GM23338 (cell line): Measurements from ENCODE around the gene SEPTIN3. TPM values are rescaled to one million over a fixed set of nuclear protein-coding genes. Genes with fewer than 3 reads are reported as not detected.

ENCODE experiments used
- ATAC-seq: fragments of 200-7000 bp; cut with Tn5 transposase; 3 replicates; pipeline ENCODE4 v1.9.1; 2020
- DNase-seq: peaks from one replicate; pipeline ENCODE4 v3.0.0-alpha.2; 2015; ENCODE audit warnings: low spot score
- H2AFZ ChIP-seq: fragments of 200-600 bp; sonication (generic); 2 replicates; pipeline ENCODE4 v1.8.0; 2016; ENCODE audit warnings: antibody characterized with exemption, mild to moderate bottlenecking, moderate library complexity
- H3F3A ChIP-seq: fragments of 200-600 bp; sonication (generic); replicated peaks from 2 replicates; pipeline ENCODE4 v1.8.0; 2017; ENCODE audit warnings: antibody characterized with exemption, mixed run types, low read depth
- H3K27ac ChIP-seq: fragments of 200-600 bp; sonication (generic); 2 replicates; pipeline ENCODE4 v1.6.1; 2016; ENCODE audit warnings: low read depth
- H3K27me3 ChIP-seq: fragments of 200-600 bp; sonication (generic); 2 replicates; pipeline ENCODE4 v1.8.0; 2016; ENCODE audit warnings: mild to moderate bottlenecking, mixed run types, moderate library complexity; ENCODE audit not compliant: insufficient read depth
- H3K36me3 ChIP-seq: fragments of 200-600 bp; sonication (generic); 2 replicates; pipeline ENCODE4 v1.8.0; 2016; ENCODE audit warnings: mild to moderate bottlenecking; ENCODE audit not compliant: insufficient read depth
- H3K4me1 ChIP-seq: fragments of 200-600 bp; sonication (generic); 2 replicates; pipeline ENCODE4 v1.8.0; 2016; ENCODE audit warnings: mild to moderate bottlenecking, moderate library complexity; ENCODE audit not compliant: insufficient read depth
- H3K4me2 ChIP-seq: fragments of 200-600 bp; sonication (generic); 2 replicates; pipeline ENCODE4 v1.7.1; 2017; ENCODE audit warnings: mixed run types
- H3K4me3 ChIP-seq: fragments of 200-600 bp; sonication (generic); 2 replicates; pipeline ENCODE4 v1.6.1; 2016; ENCODE audit warnings: mixed run types
- H3K79me2 ChIP-seq: fragments of 200-600 bp; sonication (generic); replicated peaks from 2 replicates; pipeline ENCODE4 v1.8.0; 2017; ENCODE audit warnings: mild to moderate bottlenecking; ENCODE audit not compliant: insufficient read depth
- H3K9me2 ChIP-seq: fragments of 200-600 bp; sonication (generic); 2 replicates; pipeline ENCODE4 v1.8.0; 2017; ENCODE audit not compliant: insufficient read depth
- H4K20me1 ChIP-seq: fragments of 200-600 bp; sonication (generic); replicated peaks from 2 replicates; pipeline ENCODE4 v1.8.0; 2017; ENCODE audit warnings: mild to moderate bottlenecking; ENCODE audit not compliant: insufficient read depth
- H3K27ac Mint-ChIP-seq: 2 replicates; pipeline ENCODE4 v1.8.0; 2020; ENCODE audit warnings: inconsistent platforms, mild to moderate bottlenecking, moderate library complexity, mixed read lengths
- H3K27me3 Mint-ChIP-seq: 3 replicates; pipeline ENCODE4 v1.8.0; 2022; ENCODE audit warnings: low read depth, mild to moderate bottlenecking, moderate library complexity, mixed read lengths, inconsistent platforms; ENCODE audit not compliant: insufficient read depth, poor library complexity
- H3K36me3 Mint-ChIP-seq: 3 replicates; pipeline ENCODE4 v1.8.0; 2021; ENCODE audit warnings: low read depth, mild to moderate bottlenecking, inconsistent platforms, moderate library complexity, mixed read lengths
- H3K4me1 Mint-ChIP-seq: 3 replicates; pipeline ENCODE4 v1.8.0; 2020; ENCODE audit warnings: mild to moderate bottlenecking, inconsistent platforms, mixed read lengths
- H3K4me3 Mint-ChIP-seq: 3 replicates; pipeline ENCODE4 v1.8.0; 2021; ENCODE audit warnings: moderate library complexity, mild to moderate bottlenecking, inconsistent platforms, mixed read lengths
- H3K9me3 Mint-ChIP-seq: 3 replicates; pipeline ENCODE4 v1.8.0; 2020; ENCODE audit warnings: moderate library complexity, mild to moderate bottlenecking, inconsistent platforms, mixed read lengths
- CREB1 ChIP-seq: fragments of 250-450 bp; sonication (Bioruptor Pico); IDR thresholded peaks from 2 replicates; pipeline ENCODE4 v1.5.0; 2020; ENCODE audit warnings: low read depth, mild to moderate bottlenecking, moderate library complexity
- JUNB ChIP-seq: IDR thresholded peaks from one replicate; pipeline ENCODE4 v1.6.1; 2016; ENCODE audit warnings: antibody characterized with exemption; ENCODE audit not compliant: unreplicated experiment
- ZNF331 ChIP-seq: fragments of 250-450 bp; sonication (Bioruptor Pico); IDR thresholded peaks from 2 replicates; pipeline ENCODE4 v1.5.0; 2020; ENCODE audit warnings: low read depth, mild to moderate bottlenecking, moderate library complexity
- polyA plus RNA-seq: library from polyadenylated mRNA; unstranded; fragments of >200 nt; fragmentation: Nextera tagmentation; extraction: Ambion mirVana; gene quantifications from 2 replicates; pipeline ENCODE4 v1.2.1, GENCODE V29; 2016
- total RNA-seq: library from RNA; depleted of rRNA; stranded (reverse); fragments of >200 nt; shearing (Covaris generic); gene quantifications from 2 replicates; pipeline ENCODE4 v1.2.3, GENCODE V29; 2014
- TF ChIP-seq, protein P1 (sequence below): IDR thresholded peaks from one replicate; pipeline ENCODE4 v1.6.1; 2018; ENCODE audit warnings: antibody characterized with exemption; ENCODE audit not compliant: unreplicated experiment
- TF ChIP-seq, protein P2 (sequence below), 2 experiments: fragments of 200-600 bp in 1 of 2; sonication (generic) in 1 of 2; conservative IDR thresholded peaks; 2 replicates each; pipeline versions ENCODE4 v1.5.1 to v1.6.1; 2016 to 2017; ENCODE audit warnings: antibody characterized with exemption in 2 of 2, low read depth in 2 of 2, mild to moderate bottlenecking in 2 of 2, moderate library complexity in 1 of 2
- TF ChIP-seq, protein P3 (sequence below): IDR thresholded peaks from 2 replicates; pipeline ENCODE4 v1.6.1; 2016; ENCODE audit warnings: antibody characterized with exemption

Gene SEPTIN3
- total and polyA plus RNA-seq, 2 experiments from 2014 or later, result 16.4 to 28.4 TPM

DNA sequence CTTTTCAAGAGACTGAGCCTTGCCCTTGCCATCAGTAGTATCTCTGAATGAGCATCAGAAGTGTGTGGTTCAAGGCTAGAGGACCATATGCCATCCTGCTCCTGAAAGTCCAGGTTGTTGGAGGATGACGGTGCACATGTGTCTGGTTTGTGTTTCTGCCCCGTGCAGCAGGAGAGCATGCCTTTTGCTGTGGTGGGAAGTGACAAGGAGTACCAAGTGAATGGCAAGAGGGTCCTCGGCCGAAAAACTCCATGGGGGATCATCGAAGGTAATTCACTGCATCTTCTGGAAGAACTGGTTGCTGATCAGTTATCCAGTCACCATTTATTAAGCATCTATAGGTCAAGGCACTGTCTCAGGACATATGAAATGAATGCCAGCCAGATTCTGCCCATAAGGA lies 23.3 kb downstream of the SEPTIN3 start:
- H3K4me1 Mint-ChIP-seq, result peaks cover 2% of the 10 kb centered on the region; the same call in 2 of the 3 replicates
- H3F3A ChIP-seq, result no peaks in the 10 kb centered on the region
- no peak overlapping the region for H3K4me3 Mint-ChIP-seq
- H3K27me3 Mint-ChIP-seq, result peaks cover 1% of the 10 kb centered on the region
- H3K36me3 Mint-ChIP-seq, result peaks cover 23% of the 10 kb centered on the region
- no peak for ATAC-seq
- TF ChIP-seq, protein P1, sequence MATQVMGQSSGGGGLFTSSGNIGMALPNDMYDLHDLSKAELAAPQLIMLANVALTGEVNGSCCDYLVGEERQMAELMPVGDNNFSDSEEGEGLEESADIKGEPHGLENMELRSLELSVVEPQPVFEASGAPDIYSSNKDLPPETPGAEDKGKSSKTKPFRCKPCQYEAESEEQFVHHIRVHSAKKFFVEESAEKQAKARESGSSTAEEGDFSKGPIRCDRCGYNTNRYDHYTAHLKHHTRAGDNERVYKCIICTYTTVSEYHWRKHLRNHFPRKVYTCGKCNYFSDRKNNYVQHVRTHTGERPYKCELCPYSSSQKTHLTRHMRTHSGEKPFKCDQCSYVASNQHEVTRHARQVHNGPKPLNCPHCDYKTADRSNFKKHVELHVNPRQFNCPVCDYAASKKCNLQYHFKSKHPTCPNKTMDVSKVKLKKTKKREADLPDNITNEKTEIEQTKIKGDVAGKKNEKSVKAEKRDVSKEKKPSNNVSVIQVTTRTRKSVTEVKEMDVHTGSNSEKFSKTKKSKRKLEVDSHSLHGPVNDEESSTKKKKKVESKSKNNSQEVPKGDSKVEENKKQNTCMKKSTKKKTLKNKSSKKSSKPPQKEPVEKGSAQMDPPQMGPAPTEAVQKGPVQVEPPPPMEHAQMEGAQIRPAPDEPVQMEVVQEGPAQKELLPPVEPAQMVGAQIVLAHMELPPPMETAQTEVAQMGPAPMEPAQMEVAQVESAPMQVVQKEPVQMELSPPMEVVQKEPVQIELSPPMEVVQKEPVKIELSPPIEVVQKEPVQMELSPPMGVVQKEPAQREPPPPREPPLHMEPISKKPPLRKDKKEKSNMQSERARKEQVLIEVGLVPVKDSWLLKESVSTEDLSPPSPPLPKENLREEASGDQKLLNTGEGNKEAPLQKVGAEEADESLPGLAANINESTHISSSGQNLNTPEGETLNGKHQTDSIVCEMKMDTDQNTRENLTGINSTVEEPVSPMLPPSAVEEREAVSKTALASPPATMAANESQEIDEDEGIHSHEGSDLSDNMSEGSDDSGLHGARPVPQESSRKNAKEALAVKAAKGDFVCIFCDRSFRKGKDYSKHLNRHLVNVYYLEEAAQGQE, result no peak
- no peak for TF ChIP-seq JUNB
- TF ChIP-seq, protein P2, sequence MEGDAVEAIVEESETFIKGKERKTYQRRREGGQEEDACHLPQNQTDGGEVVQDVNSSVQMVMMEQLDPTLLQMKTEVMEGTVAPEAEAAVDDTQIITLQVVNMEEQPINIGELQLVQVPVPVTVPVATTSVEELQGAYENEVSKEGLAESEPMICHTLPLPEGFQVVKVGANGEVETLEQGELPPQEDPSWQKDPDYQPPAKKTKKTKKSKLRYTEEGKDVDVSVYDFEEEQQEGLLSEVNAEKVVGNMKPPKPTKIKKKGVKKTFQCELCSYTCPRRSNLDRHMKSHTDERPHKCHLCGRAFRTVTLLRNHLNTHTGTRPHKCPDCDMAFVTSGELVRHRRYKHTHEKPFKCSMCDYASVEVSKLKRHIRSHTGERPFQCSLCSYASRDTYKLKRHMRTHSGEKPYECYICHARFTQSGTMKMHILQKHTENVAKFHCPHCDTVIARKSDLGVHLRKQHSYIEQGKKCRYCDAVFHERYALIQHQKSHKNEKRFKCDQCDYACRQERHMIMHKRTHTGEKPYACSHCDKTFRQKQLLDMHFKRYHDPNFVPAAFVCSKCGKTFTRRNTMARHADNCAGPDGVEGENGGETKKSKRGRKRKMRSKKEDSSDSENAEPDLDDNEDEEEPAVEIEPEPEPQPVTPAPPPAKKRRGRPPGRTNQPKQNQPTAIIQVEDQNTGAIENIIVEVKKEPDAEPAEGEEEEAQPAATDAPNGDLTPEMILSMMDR (conservative IDR thresholded peaks at IDR 0.05; ENCODE audit: low read depth in 2 of 2), result no peak
- TF ChIP-seq, protein P3, sequence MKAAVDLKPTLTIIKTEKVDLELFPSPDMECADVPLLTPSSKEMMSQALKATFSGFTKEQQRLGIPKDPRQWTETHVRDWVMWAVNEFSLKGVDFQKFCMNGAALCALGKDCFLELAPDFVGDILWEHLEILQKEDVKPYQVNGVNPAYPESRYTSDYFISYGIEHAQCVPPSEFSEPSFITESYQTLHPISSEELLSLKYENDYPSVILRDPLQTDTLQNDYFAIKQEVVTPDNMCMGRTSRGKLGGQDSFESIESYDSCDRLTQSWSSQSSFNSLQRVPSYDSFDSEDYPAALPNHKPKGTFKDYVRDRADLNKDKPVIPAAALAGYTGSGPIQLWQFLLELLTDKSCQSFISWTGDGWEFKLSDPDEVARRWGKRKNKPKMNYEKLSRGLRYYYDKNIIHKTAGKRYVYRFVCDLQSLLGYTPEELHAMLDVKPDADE, result no peak
- H2AFZ ChIP-seq, result no peak overlapping the region
- no peak overlapping the region for H3K4me3 ChIP-seq
- no peak overlapping the region for H3K27ac Mint-ChIP-seq
- no peaks in the 10 kb centered on the region for H3K9me2 ChIP-seq
- H3K4me1 ChIP-seq, result no peaks in the 10 kb centered on the region
- H3K79me2 ChIP-seq, result no peaks in the 10 kb centered on the region
- H3K27me3 ChIP-seq, result no peaks in the 10 kb centered on the region
- no peaks in the 10 kb centered on the region; the same call in 1 of the 2 replicates for H4K20me1 ChIP-seq
- H3K36me3 ChIP-seq, result no peaks in the 10 kb centered on the region
- no peak overlapping the region for H3K27ac ChIP-seq
- H3K9me3 Mint-ChIP-seq, result no peaks in the 10 kb centered on the region
- DNase-seq, result no peak
- H3K4me2 ChIP-seq, result no peak overlapping the region

DNA sequence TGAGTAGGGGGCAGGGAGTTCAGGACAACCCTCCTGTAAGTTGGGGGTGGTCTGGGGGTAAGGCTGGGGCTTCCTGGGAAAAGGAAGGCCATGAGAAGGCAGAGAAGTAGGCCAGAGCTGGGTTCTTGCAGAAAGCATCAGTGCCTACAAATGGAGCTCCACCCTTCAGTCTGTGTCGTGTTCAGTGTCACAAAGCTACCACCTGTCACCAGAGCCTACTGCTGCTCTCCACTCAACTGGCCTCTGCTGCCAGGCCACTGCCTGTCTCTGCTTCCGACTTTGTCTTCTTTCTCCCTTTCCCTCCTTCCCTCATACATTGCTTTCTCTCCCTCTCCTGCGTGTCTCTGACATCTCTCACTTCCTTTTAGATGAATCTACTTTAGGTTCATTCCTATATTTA lies 26.0 kb downstream of the SEPTIN3 start:
- Histone ChIP-seq H3K4me3 (no peak overlapping the region), H3K27ac (no peak overlapping the region), H3K27me3 (no peaks in the 10 kb centered on the region), H3K4me2 (no peak overlapping the region), H3K4me1 (no peaks in the 10 kb centered on the region), H4K20me1 (no peaks in the 10 kb centered on the region; the same call in 1 of the 2 replicates), H3F3A (no peaks in the 10 kb centered on the region), H3K36me3 (no peaks in the 10 kb centered on the region), H3K79me2 (no peaks in the 10 kb centered on the region), H3K9me2 (no peaks in the 10 kb centered on the region), H2AFZ (no peak overlapping the region)
- peaks cover 10% of the 10 kb centered on the region for H3K36me3 Mint-ChIP-seq
- ATAC-seq, result no peak
- no peak overlapping the region for H3K4me3 Mint-ChIP-seq
- H3K9me3 Mint-ChIP-seq, result no peaks in the 10 kb centered on the region
- TF ChIP-seq, protein P1, result no peak
- TF ChIP-seq ZNF331 (CRISPR knock-in tag) (no peak), CREB1 (CRISPR knock-in tag) (no peak)
- no peak overlapping the region for H3K27ac Mint-ChIP-seq
- H3K4me1 Mint-ChIP-seq, result peaks cover 8% of the 10 kb centered on the region; the same call in 2 of the 3 replicates
- H3K27me3 Mint-ChIP-seq, result peaks cover 1% of the 10 kb centered on the region
- no peak for DNase-seq
